GM19438 (cell line): Measurements from ENCODE around the gene HOXA5.

ENCODE experiments used
- ATAC-seq: cut with Tn5 transposase; IDR thresholded peaks from one replicate; pipeline ENCODE4 v1.9.1; 2021; ENCODE audit warnings: low read depth; ENCODE audit not compliant: unreplicated experiment

Gene HOXA5

GRCh38 chr7:27161214-27161720 is 17.8 kb upstream of the HOXA5 start:
- ATAC-seq = no peak

- ATAC-seq = peak; percentile 46
These were observed 17.2 kb upstream of the HOXA5 start for GRCh38 chr7:27160546-27161213.

DNA sequence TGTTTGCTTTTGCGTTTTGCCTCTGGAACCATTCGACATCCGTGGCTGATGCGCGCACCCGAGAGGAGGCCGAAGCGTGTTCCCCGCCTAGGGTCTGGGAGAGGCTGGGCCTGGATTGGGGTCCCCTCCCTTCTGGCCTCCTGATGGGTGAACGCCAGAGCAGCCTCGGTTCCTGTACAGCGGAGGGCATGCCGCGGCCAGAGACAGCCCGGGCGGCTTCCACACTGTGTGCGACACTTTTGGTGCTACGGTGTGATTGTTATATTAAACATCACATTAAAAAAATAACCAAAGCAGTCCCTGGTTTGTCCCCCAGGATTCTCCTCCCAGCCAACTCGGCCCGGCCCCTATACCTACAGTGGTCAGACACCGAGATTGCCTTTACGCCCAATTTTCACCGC is 16.7 kb upstream of the HOXA5 start:
- no peak for ATAC-seq

- no peak for ATAC-seq
These were observed 16.0 kb upstream of the HOXA5 start for GRCh38 chr7:27159266-27160144.

DNA sequence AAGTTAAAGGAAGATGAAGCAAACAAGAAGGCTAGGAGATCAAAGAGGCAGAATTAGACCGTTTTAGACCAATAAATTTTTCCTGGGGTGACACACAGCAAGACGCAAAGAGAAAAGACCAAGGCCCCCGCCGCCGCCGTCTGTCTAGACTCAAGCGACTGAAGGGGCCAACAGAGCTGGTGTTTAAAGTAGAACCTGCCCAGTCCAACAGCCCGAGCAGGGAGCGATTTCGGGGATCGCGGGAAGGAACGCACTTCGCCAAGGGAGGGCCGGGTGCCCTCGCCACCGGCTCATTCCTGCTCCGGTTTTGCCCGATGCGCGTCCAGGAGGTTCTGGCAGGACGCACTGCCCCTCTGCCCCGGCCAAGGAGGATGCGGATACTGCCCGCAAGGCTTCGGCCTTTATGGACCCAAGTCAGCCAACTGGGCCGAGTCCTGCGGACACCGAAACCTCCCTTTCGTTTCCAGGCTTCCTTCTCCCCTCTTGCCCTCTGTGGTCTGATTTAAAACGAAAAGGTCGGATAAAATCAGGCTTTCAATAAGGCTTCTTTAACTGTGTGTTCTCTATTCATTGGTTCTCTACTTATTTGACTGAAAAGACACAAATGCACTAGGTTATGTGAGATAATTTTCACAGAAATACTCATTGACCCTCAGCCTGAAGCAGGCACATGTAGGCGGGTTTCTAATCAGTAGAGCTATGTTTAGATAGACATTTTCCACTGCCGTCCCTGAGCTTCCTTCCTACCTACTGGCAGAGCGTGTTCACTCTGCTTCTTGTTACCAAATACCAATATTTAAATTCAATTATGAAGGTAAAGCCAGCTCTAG is 15.2 kb upstream of the HOXA5 start:
- no peak for ATAC-seq

- ATAC-seq = no peak
These were observed 14.4 kb upstream of the HOXA5 start for GRCh38 chr7:27157702-27158431.

DNA sequence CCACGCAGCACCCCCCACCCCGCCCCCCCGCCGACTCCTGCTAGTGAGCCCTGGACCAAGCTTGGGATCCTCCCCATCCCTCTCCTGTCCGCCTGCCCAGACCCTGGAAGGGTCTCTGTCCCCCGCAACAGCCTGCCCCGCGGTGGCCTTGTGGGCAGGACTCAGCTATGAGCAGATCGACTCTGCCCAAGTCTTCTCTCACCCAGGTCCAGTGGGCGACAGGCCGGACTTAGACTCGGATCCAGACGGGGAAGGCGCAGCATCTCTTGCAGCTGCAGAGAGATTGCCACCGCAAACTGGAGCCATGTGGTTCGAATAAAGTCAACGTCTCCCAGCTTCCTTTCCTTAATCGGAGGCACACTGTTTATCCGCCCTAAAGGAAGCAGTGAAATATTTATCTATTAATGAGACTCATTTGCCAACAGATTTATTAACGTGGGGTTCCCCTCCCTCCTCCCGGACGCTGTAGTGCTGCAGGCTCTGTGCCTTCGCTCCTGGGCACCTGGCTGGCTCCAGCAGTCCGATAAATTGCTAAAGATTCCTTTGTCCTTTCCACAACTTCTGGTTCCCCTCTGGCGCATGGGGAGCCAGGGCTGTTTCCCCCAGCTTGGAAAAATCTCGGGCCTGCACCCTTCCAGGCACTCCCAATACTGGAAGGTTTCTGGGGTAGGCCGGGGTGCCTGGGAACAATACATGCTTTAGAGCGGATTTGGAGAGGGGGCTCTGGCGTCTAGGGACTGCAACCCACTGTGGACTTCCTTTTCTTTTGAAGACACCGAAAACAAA is 13.6 kb upstream of the HOXA5 start:
- no peak for ATAC-seq

DNA sequence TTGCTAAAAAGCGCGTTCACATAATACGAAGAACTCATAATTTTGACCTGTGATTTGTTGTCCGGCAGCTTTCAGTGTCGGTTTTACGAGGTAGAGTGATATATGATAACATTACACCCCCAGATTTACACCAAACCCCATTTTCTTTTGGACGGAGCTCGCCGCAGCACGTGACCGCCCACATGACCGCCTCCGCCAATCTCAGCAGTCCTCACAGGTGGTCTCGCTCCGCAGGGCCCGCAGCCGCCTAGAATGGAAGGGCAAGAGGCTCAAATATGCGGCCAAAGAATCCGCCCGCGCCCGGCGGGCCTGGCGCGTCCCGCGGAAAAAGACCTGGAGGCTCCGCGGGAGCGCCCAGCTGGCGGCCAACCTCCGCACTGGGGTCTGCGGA is 13.0 kb upstream of the HOXA5 start, which contains the start of gene HOXA7:
HOXA7 (minus strand) TSS at position 168 of the 391 bp plus-strand sequence; CDS start at position 38, 130 bp downstream.
- no peak for ATAC-seq

GRCh38 chr7:27155816-27156507 is 12.5 kb upstream of the HOXA5 start:
- no peak for ATAC-seq

DNA sequence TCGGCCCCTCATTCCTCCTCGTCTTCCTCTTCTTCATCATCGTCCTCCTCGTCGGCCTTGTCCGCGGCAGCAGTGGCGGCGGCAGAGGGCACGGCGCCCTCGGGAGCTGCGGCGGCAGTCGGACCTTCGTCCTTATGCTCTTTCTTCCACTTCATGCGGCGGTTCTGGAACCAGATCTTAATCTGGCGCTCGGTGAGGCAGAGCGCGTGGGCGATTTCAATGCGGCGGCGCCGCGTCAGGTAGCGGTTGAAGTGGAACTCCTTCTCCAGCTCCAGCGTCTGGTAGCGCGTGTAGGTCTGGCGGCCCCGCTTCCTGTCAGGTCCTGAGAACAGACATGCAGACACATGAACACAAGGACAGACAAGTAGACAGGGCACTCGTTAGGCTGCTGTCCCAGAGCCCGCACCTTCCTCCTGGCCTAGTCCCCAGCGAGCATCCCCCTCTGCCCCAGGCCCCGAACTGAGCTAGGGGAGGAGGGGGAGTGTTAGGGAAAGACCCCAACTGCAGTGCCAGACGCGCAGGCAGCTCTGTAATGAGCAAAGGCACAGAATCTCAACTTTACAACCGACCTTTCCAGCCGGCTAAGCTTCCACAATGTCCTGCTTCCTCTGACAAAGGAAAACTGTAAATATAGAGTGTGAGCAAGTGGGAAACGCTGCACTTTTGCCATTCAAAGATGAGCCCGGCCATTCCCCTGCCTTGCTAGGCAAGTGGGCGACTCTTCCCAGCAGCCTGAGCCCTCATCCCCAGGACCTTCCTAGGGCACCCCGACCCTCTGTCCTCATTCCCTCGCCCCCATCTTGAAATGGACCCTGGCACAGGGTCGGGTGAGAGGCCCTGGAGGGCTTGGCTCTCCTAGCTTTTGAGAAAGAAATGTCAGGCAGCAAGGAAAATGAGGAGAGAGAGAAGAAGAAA is 11.7 kb upstream of the HOXA5 start:
- no peak for ATAC-seq

GRCh38 chr7:27154369-27154768 is 10.9 kb upstream of the HOXA5 start:
- no peak for ATAC-seq

GRCh38 chr7:27153526-27153925 is 10.0 kb upstream of the HOXA5 start:
- no peak for ATAC-seq

- ATAC-seq = no peak
These were observed 9.4 kb upstream of the HOXA5 start for GRCh38 chr7:27152816-27153442.

DNA sequence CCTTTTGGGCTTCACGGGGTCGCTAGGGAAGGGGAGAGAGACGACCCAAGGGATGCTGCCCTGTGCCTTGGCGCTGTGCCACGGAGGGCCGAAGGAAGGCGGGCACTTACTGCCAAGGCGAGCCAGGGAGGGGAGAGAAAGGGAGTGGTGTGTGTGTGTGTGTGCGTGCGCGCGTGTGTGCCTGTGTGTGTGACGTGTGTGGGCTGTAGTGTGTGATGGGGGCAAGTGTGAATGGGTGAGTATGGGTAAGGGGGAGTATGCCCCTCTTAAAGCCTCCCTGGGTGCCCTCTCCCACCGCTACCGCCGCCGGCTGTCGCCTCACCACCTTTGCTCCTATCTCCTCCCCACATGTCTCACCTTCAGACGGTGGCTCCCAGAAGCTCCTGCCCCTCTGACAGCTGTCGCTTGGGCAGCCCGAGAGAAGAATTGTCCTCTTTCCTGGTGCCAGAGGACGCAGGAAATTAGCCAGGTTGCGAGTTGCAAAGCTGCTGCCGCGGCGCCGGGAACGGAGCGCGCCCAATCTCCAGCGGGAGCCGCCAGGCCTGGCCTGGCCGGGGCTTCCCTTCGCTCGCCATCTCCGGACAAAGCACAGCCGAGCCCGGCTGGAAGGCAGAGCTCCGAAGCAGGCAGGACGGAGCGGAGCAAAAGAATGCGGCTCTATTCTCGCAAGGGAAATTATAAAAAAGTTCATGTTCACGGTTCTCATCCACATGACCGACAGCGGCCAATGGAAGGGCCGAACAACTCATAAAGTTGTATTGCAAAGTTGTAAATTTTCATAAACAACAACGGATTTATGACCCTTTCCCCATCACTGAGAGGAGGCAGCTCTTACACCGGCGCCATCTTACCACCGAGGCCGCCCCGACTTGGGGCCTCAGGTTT is 8.7 kb upstream of the HOXA5 start, which contains the start of gene HOXA3:
HOXA3 (minus strand) TSS at position 653 of the 885 bp plus-strand sequence. CDS start 41,943 bp downstream, outside the sequence.
- ATAC-seq = no peak

GRCh38 chr7:27151341-27151930 is 8.0 kb upstream of the HOXA5 start:
- ATAC-seq = no peak
